IPS-18c (cell line): ENCODE results near the gene APMAP.

Experiments used
- H3K4me3 ChIP-seq: 2 replicates; pipeline ENCODE4 v1.7.0; 2013; ENCODE audit warnings: low read depth, mild to moderate bottlenecking, low read length, moderate library complexity; ENCODE audit not compliant: insufficient read depth
- H3K9me3 ChIP-seq: one replicate; pipeline ENCODE4 v1.6.1; 2013; ENCODE audit warnings: mild to moderate bottlenecking, low read length, moderate library complexity; ENCODE audit not compliant: control insufficient read depth, insufficient read depth

APMAP gene

GRCh38 chr20:24965065-24965919 lies 27.3 kb downstream of the APMAP start:
- no peaks in the 10 kb centered on the region for H3K9me3 ChIP-seq

GRCh38 chr20:24964506-24964840 lies 28.1 kb downstream of the APMAP start:
- no peak overlapping the region for H3K4me3 ChIP-seq

More at GRCh38 chr20:24965065-24965919, 27.3 kb downstream of the APMAP start:
- H3K4me3 ChIP-seq = no peak overlapping the region

GRCh38 chr20:24963672-24964505 lies 28.7 kb downstream of the APMAP start:
- no peak overlapping the region for H3K4me3 ChIP-seq

More at GRCh38 chr20:24964506-24964840, 28.1 kb downstream of the APMAP start:
- no peaks in the 10 kb centered on the region for H3K9me3 ChIP-seq

GRCh38 chr20:24962510-24962909 lies 30.0 kb downstream of the APMAP start:
- H3K4me3 ChIP-seq = no peak overlapping the region
- H3K9me3 ChIP-seq = no peaks in the 10 kb centered on the region

More at GRCh38 chr20:24963672-24964505, 28.7 kb downstream of the APMAP start:
- H3K9me3 ChIP-seq = no peaks in the 10 kb centered on the region

- Histone ChIP-seq H3K4me3 (no peak overlapping the region), H3K9me3 (no peaks in the 10 kb centered on the region)
Measured at GRCh38 chr20:24962182-24962492, 30.4 kb downstream of the APMAP start.

- no peaks in the 10 kb centered on the region for H3K9me3 ChIP-seq
- H3K4me3 ChIP-seq = no peak overlapping the region
Measured at GRCh38 chr20:24961384-24962181, 31.0 kb downstream of the APMAP start.

GRCh38 chr20:24960861-24961260 lies 31.7 kb downstream of the APMAP start:
- Histone ChIP-seq H3K9me3 (no peaks in the 10 kb centered on the region), H3K4me3 (no peak overlapping the region)

GRCh38 chr20:24960302-24960801 lies 32.2 kb downstream of the APMAP start:
- no peak overlapping the region for H3K4me3 ChIP-seq
- H3K9me3 ChIP-seq = no peaks in the 10 kb centered on the region

- Histone ChIP-seq H3K9me3 (no peaks in the 10 kb centered on the region), H3K4me3 (no peak overlapping the region)
Measured at GRCh38 chr20:24959591-24960301, 32.8 kb downstream of the APMAP start.

GRCh38 chr20:24958506-24959385 lies 33.8 kb downstream of the APMAP start:
- Histone ChIP-seq H3K9me3 (no peaks in the 10 kb centered on the region), H3K4me3 (no peak overlapping the region)

GRCh38 chr20:24957326-24958016 lies 35.1 kb downstream of the APMAP start:
- H3K4me3 ChIP-seq = no peak overlapping the region
- H3K9me3 ChIP-seq = no peaks in the 10 kb centered on the region

GRCh38 chr20:24956001-24956841 lies 36.3 kb downstream of the APMAP start:
- Histone ChIP-seq H3K4me3 (no peak overlapping the region), H3K9me3 (no peaks in the 10 kb centered on the region)

GRCh38 chr20:24955045-24955444 lies 37.5 kb downstream of the APMAP start:
- Histone ChIP-seq H3K9me3 (no peaks in the 10 kb centered on the region), H3K4me3 (no peak overlapping the region)

GRCh38 chr20:24954566-24954965 lies 38.0 kb downstream of the APMAP start:
- no peaks in the 10 kb centered on the region for H3K9me3 ChIP-seq
- H3K4me3 ChIP-seq = no peak overlapping the region

- no peak overlapping the region for H3K4me3 ChIP-seq
- no peaks in the 10 kb centered on the region for H3K9me3 ChIP-seq
Measured at GRCh38 chr20:24954151-24954550, 38.4 kb downstream of the APMAP start.
